GM19240 (cell line): Measurements from ENCODE around the gene TSNAX.
"Not testable (repeated sequence)": the region's sequence is repeated elsewhere in the genome, so short reads cannot be mapped to it uniquely, and the experiment has no call there.

Experiments used
- DNase-seq: peaks from one replicate; pipeline ENCODE4 v3.0.0; 2011; ENCODE audit warnings: low spot score; ENCODE audit not compliant: insufficient read length

TSNAX gene

DNA sequence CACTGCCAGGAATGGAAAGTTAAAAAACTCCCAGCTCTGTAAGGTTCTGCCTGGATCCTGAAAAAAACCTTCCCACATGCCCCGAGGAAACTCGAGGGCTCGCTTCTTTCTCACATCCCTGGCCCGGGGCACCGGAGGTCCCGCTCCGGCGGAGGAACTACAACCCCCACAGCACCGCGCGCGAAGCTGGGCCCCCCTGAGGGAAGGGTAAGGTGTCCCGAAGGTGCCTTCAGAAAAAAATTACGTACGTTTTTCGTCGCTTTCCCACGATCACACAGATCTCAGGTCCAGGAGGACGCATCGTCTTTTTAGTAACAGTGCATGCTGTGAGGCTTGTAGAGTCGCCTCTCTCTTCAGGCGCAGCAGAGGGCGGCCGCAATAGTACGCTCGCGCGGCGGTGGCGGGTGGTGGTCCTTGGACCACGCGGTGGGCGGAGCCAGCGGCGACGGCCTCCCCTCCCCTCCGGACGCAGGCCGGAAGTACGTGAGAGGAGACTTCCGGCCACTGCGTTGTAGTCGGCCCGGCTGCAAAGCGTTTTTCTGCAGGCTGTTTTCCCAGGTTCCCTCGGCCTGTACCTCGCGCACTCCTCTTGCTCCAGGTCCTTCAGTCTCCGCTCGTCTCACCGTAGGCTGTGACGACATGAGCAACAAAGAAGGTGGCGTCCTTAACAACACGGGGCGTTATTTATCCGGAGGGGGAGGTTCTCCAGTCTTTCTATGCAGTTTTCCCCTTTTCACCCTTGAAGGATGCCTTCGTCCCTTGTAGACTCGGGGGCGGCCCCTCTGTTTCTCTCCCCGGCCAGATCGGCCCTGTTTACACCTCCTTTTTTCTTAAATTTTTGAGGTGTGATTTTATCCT lies at the start of gene TSNAX:
TSNAX (plus strand) TSS at position 498 of the 858 bp plus-strand sequence; CDS start at position 640, 142 bp downstream.
- DNase-seq = peak; percentile 63

GRCh38 chr1:231478811-231479210 lies 49.7 kb upstream of the TSNAX start:
- DNase-seq = no peak

DNA sequence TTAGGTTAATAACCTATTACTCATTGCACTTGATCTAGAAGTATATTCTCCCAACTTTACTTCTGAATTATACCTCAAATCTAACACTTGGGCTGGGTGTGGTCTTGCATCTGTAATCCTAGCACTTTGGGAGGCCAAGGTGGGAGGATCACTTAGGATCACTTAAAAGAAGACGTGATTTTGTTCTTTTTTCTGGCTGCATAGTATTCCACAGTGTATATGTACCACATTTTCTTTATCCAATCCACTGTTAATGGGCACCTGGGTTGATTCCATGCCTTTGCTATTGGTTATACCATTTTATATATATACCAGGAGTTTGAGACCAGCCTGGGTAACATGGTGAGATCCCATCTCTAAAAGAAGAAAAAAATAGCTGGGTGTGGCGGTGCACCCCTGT lies 48.5 kb upstream of the TSNAX start:
- no peak for DNase-seq

- DNase-seq = no peak
These were observed 47.2 kb upstream of the TSNAX start for GRCh38 chr1:231481289-231481688.

DNA sequence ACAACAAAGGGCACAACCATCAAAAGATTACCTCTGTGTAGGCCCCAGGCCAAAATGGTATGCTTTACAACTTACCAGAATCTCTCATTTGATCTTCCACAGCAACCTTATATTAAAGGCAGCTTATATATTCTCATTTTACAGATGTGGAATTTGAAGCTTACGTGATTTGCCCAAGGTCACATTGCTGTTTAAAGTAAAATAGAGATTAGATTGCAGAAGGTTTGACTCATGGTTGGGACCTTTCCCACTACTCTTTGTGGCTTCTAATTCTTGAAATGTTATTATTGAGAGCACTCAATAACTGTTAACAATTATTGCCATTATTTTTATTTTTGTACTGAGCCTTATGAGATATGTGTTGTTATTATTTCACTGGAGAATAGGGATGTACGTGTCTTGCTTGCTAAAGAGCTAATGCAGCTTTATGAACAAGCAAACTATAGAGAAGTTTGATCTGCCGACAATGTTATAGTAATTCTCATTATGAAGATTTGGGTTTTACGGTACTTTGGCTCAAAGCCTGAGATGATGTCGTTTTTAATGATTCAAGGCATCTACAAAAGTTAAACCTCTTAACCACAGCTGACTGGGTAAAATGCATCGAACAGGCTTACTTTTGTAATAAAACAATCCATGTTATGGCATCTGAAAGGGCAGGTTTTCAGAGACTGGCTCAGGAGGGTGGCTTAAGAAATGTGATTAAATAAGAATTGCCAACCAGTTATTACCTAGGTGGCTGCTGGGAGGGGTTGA lies 43.3 kb upstream of the TSNAX start:
- no peak for DNase-seq

GRCh38 chr1:231487019-231487418 lies 41.5 kb upstream of the TSNAX start:
- no peak for DNase-seq

GRCh38 chr1:231487910-231488309 lies 40.6 kb upstream of the TSNAX start:
- DNase-seq = no peak

DNA sequence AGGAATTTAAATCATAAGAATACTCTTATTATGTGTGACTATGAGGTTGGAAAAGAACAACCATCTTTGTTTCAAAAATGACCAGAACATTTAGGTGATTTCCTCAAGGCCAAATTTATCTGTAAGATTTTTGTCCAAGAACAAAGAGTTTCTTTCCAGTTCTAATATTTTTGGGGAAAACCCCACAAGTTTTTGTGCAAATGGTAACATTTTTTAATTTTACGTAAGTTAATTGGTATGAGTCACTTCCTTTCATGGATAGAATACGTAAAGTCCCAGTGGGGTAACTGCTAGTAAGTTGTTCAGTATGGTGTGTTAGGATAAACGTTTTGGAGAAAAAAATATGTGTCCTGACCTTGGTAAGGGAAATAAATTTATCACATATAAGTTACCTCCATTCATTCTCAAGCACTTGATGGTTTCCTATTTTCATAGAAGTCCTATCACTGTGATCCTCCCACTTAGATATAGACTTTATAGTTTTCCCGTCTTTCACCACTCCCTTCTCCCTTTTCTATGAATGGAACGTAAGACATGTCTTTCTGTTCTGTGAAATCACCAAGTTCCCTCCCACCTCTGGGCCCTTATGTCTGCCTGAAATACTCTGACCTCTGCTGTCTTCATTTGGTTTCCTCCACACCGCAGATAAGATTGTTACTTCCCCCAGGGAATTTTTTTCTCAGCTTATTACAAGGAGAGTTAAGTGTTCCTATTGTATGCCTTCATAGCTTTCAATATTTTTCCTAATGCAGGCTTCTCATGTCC lies 34.9 kb upstream of the TSNAX start:
- no peak for DNase-seq

DNA sequence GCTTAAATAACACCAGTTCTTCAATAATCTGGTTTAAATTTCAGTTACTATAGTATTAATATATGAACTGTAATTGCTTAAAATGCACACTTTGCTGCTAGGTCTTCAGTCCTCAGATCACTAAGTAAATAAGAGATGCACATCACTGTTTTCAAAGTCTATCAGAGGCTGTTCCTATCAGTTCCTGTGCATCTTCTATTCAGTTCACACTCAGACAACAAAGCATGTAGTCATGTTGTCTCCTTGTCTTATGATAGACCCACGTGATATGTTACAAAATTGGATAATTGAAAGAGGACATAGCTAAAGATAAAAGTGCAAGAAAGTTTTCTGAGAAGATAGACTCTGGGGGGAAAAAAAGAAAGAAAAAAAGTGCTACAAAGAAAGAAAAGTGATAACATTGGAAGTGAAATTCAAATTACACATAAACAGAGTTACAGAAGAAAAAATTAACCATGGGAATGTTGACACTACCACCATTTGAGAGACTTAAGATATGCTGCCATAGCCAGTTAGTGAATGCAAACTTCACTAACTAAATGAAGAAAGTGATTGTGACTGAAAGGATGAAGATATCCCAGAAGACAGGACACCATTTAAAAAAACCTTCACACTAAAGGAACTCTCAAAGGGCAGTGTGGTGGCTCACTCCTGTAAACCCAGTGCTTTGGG lies 33.9 kb upstream of the TSNAX start:
- no peak for DNase-seq

- no peak for DNase-seq
These were observed 30.8 kb upstream of the TSNAX start for GRCh38 chr1:231497629-231498152.

DNA sequence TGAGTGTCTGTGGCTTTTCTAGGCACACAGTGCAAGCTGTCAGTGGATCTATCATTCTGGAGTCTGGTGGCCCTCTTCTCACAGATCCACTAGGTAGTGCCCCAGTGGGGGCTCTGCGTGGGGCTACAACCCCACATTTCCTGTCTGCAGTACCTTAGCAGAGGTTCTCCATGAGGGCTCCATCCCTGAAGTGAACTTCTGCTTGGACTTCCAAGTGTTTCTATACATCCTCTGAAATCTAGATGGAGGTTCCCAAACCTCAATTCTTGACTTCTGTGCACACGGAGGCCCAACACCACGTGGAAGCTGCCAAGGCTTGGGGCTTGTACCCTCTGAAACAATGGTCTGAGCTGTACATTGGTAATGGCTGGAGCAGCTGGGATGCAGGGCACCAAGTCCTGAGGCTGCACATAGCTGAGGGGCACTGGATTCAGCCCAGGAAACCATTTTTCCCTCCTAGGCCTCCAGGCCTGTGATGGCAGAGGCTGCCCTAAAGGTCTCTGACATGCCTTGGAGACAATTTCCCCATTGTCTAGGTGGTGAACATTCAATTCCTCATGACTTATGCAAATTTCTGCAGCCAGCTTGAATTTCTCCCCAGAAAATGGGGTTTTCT lies 29.2 kb upstream of the TSNAX start:
- DNase-seq = no peak

DNA sequence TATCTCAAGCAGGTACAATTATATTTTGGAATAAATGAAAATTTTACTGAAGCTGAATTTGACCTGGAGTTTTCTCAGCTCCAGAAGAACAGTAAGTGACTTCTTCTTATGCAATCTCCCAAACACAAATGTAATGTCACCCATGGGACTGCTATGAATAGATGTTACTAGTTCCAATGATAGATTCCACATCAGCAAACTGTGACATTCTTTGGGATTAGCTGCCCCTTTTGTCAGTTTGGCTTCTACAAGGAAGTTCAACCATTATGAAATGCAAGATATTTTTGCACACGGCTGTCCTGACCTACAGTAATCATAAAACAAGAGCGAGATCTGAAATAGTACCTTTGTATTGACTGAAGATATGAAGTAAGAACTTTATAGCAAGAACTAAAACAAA lies 27.8 kb upstream of the TSNAX start:
- no peak for DNase-seq

DNA sequence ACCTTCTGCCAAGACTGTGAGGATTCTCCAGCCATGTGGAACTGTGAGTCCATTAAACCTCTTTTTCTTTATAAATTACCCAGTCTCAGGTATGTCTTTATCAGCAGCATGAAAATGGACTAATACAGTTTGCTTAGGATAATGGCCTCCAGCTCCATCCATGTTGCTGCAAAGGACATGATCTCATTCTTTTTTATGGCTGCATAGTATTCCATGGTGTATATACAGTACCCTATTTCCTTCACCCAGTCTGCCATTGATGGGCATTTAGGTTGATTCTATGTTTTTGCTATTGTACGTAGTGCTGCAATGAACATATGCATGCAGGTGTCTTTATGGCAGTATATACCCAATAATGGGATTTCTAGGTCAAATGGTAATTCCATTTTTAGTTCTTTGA lies 25.3 kb upstream of the TSNAX start:
- not testable (repeated sequence) for DNase-seq

- DNase-seq = no peak
These were observed 20.8 kb upstream of the TSNAX start for GRCh38 chr1:231507476-231508355.

DNA sequence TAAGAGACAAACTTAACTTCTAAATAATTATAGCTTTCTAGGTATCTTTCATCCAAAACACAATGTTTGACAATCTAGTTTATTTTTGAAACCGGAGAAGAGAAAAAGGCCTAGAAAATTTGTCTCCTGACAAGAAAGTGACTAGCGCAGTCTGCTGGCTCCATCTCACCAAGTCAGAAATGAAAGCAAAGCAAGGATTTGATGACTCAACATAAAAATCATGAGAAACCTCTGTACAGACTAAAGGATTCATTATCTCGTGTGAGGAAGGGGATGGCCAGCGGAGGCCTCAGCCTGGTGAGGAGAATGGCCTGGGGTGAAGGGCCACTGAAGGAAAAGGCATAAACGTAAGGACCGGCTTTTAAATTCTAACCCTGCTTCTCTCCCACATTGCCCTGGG lies 20.0 kb upstream of the TSNAX start:
- DNase-seq = no peak

- no peak for DNase-seq
These were observed 19.5 kb upstream of the TSNAX start for GRCh38 chr1:231508941-231509340.

GRCh38 chr1:231512147-231512698 lies 16.2 kb upstream of the TSNAX start:
- no peak for DNase-seq

GRCh38 chr1:231515748-231516147 lies 12.7 kb upstream of the TSNAX start:
- no peak for DNase-seq

DNA sequence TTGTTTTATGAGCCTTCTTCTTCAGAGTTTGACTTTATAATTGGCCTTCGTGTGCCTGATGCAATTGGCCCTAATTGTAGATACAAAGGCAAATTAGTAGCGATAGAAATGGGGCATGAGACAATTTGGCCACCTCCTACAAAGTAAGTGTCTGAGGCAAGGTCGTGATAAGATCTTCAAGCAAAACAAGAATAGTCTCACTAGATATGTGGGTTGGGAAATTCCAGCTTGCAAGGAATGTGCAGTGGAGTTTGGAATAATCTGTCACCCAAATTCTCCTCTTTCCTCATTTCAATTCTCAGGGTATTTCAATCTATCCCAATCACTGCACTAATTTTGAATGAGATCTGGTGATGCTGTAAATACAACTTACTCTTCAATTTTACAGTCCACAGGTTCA lies 11.4 kb upstream of the TSNAX start:
- DNase-seq = no peak
